GM19324 (cell line): ENCODE measurements around the gene GREB1.

Experiments used
- ATAC-seq: cut with Tn5 transposase; IDR thresholded peaks from one replicate; pipeline ENCODE4 v1.9.1; 2021; ENCODE audit warnings: mild to moderate bottlenecking, moderate library complexity; ENCODE audit not compliant: unreplicated experiment, low FRiP score

GREB1 gene

DNA sequence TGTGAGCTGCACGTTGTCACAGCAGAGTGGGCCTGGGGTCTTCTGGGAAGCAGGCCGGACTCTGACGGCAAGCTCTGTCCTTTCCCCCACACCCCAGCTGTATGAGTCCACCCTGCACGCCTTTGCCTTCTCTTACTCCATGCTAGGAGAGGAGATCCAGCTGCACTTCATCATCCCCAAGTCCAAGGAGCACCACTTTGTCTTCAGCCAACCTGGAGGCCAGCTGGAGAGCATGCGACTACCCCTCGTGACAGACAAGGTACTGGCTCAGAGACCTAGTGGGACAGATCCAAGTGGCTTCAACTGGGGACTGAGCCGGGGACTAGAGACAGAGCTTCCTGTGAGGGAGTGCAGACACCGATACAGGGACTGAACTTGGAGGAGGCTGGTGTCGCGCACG, 96.0 kb downstream of the GREB1 start:
- no peak for ATAC-seq

DNA sequence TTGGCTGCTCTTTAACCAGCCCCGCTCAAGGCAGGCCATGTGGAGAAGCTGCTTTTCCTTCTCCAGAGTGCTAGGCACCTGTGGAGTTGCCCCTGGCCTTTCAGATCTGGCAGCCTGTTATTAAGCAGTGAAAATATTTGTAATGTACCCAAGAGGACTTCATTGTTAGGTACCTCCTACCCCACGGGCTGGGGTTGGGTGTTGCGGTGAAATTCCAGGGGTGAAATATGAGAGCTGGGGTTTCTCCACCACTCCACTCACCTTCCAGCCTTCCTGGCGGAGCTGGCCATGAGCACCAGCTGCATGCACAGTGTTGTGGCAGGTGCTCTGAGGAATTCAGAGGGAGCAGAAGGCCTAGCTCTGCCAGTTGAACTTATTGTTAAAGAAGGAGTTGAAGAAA, 97.0 kb downstream of the GREB1 start:
- no peak for ATAC-seq

DNA sequence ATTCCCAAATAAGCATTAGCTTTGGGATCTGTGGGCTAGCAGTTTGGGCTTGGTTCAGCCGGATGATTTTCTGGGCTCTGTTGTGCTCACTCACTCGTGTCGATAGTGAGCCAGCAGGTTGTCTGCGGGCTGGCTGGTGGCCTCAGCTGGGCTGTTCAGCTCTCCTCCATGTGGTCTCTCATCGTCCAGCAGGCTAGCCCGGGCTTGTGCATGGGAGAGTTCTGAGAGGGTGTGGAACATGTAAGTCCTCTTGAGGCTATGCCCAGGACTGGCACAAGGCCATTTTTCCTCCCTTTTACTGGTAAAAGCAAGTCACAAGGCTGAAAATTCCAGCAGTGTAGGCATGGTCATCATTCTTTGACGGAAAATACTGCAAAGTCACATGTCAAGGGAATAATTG, 97.6 kb downstream of the GREB1 start:
- no peak for ATAC-seq

DNA sequence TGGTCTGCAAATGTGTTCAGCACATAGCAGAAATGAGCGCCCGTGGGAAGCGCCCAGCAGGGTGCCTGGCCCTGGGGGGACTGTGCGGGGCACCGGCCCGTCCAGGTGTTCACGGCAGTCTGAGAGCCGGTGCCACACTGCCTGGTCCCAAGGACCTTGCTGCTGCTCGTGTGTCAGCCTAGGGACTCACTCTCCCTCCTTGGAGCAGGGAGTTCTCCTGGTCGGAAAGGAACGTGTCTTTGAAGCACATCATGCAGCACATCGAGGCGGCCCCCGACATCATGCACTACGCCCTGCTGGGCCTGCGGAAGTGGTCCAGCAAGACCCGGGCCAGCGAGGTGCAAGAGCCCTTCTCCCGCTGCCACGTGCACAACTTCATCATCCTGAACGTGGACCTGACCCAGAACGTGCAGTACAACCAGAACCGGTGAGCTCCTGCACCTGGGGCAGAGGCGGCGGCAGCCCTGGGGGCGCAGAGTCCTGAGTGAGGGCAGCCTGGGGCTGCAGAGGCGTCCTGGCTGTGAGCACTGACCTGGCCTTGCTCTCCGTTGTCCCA, 100.2 kb downstream of the GREB1 start:
- no peak for ATAC-seq

DNA sequence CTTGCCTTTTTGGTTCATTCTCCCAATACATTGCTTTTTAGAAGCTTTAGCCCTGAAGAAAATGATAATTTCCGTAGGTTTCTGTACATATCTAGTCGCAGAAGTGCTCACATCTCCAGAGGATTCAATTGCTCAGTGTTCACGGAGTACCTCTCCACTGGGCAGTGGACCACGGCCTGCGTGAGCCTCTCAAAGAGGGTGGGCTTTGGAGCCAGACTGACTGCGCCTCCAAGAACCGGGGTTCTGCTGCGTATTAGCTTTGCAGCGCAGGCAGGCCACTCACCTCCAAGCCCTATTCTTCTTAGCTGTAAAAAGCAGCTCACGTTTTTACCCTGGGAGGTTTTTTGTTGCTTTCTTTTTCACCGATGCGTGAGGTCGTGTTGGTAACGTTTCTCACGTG, 100.7 kb downstream of the GREB1 start:
- no peak for ATAC-seq

DNA sequence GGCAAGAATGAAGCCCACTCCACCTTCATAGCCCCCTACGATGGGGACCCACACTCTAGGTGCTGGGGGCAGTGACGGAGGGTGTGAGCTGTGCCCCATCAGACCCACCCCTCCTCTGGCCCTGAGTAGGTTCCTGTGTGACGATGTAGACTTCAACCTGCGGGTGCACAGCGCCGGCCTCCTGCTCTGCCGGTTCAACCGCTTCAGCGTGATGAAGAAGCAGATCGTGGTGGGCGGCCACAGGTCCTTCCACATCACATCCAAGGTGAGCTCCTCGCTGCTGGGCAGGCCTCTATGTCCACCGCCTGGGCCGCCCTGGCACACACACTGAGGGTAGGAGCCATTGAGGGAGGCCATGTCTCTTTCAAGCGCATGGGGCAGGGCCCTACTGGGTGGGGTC, 101.3 kb downstream of the GREB1 start:
- ATAC-seq: no peak

DNA sequence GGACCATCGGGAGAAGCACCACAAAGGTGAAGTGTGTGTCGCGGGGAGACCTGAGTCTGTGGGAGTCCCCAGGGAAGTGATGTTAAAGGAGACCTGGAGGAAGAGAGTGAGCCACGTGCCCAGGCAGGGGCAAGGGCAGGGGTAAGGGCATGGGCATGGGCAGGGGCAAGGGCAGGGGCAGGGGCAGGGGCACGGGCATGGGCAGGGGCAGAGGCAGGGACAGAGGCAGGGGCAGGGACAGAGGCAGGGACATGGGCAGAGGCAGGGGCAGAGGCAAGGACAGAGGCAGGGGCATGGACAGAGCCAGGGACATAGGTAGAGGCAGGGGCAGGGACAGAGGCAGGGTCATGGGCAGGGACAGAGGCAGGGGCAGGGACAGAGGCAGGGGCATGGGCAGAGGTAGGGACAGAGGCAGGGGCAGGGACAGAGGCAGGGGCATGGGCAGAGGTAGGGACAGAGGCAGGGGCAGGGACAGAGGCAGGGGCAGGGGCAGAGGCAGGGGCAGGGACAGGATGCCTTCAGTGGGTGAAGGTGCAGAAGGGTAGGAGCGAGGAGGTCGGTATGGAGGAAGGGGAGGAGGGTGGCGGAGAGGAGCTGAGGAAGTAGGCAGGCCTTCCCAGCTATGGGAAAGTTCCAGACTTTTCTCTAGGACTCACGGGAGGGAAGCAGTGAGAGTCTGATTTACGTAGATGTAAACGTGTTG, 102.9 kb downstream of the GREB1 start:
- ATAC-seq: no peak

DNA sequence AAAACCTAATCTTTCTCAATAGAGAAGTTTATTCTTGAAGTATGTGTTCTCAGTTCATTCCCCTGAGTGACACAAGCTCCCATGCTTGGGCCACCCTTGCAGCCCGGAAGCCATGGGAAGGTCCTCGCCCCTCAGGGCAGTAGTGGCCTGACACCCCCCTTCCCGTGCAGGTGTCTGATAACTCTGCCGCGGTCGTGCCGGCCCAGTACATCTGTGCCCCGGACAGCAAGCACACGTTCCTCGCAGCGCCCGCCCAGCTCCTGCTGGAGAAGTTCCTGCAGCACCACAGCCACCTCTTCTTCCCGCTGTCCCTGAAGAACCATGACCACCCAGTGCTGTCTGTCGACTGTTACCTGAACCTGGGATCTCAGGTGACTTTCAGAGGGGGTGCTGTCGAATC, 103.7 kb downstream of the GREB1 start:
- ATAC-seq: no peak

DNA sequence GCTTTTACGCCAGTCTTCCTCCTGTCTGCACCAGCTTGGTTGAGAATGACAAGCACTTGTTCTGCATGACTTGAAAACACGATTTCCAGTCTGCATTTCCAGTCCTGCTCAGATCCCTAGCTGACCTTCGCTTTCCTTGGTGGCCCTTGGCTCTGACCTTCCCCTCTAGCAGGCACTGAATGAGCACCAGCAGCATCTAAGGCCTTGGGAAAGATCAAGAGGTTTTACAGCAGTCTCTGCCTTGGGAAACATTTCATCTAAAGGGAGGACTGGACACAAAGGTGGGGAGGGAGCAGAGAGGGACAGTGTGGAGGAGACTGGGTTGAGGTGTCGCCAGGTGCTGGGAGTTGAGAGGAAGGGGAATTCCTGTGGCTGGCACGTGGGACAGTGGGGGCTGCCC, 105.7 kb downstream of the GREB1 start:
- no peak for ATAC-seq

DNA sequence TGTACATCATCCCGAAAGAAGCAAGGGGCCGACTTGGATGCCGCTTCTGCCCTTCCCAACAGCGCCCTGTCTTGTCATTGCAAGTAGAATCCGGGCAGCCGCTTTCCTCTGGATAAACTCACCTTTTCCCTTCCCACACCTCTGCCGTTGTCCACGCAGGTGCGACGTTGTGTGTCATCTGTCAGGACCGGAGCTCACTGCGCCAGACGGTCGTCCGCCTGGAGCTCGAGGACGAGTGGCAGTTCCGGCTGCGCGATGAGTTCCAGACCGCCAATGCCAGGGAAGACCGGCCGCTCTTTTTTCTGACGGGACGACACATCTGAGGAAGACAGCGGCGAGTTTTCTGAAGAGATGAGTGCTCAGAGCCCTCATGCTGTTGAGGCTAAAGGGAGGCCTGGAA, 106.3 kb downstream of the GREB1 start:
- ATAC-seq: no peak

DNA sequence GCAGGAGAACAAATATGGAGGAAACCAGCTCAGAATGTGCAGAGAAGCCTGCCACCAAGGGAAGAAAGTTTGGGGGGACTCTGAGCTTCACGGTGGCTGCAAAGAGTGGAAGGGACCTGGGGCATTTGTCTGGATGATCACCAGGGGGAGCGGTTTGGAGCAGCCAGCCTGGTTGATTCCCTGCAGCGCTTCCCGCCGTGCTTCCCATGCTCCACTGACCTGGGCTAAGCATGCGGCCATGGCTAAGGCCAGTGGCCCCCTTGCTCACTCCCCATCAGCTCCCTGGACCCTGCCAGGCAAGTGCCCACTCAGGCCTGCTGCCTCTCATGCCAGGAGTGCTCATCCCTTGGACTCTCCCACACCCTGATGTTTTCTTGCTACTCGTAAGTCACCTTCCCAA, 109.1 kb downstream of the GREB1 start:
- ATAC-seq: no peak

DNA sequence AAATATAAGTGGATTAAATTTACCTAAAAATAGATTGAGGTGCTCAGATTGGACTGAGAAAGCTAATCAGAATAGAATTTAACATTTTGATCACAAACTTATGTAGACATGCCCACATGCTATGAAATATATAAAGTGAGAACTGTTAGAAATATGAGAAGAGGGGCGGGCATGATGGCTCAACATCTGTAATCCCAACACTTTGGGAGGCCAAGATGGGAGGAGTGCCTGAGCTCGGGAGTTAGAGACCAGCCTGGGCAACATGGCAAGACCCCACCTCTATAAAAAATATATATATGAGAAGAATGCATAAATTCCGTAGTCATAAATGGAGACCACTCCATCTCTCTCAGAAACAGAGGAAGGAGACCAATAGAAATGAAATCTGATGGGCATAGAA, 110.4 kb downstream of the GREB1 start:
- ATAC-seq: no peak

DNA sequence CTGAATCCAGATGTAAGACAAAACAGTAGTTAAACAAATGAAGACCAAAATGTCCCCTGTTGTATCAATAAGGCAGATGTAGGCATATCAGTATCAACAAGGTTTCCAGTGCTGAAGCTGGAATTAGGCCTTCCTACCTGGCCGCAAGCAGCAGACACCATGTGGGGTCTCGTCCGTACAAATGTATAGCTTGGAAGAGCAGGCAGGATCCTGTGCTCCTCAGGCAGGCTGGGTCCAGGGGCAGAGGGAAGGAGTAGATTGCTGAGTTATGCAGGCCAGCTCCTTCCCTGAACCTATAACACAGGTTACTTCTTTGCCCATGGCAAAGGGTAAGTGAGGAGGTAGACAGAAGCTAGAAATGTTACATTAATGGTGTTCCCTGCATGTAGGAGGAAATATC, 112.7 kb downstream of the GREB1 start:
- ATAC-seq: no peak

DNA sequence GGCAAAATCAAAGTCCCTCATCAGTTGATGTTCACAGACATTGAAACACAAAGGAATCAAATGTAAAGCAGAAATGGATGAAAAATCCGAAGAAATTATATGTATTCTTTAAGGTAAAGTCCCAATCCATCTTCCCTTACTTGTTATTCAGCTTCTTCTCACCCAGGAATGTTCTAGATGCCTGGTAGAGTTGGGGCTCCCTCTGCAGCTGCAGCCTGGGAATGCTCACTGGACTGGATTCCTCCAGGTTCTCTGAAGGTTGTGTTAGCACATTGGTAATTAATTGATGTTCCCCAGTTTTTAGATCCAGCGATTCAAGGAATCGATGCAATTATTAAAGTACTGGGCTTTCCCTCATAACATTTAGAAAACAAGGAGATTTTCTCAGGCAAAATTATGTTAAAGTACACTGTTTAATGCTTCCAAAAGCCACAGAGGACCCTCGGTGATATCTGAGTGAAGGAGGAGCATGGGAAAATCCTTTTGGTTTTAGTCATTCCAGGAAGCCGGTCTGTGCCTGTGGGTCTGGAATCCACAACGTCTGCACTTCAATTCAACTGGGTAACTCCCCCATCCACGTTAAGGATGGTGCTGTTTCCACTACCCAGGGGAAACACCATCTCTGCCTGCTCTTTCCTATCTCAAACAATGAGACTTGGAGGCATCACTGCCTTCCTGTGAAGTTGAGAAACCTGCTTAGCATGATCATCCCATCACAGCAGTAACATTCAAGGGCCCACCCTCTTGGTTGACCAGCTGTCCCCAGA, 114.2 kb downstream of the GREB1 start:
- ATAC-seq: no peak

DNA sequence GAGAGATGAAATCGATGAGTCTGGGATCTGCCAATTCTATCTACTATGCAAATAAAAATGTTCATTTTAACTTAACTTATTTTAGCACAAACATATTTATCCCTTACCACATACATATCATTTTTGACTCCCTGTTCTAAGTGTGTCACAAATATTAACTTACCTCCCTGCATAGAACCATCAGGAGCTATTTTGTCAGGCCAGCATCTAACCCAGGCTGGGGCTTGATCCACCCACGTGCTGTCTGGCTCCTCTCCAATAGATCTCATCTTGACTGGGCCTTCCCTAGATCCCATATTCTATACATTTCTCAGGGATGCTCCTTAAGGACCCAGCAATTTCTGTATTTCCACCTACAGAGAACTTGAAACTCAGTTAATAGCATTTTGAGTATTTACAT, 115.2 kb downstream of the GREB1 start:
- ATAC-seq: no peak

DNA sequence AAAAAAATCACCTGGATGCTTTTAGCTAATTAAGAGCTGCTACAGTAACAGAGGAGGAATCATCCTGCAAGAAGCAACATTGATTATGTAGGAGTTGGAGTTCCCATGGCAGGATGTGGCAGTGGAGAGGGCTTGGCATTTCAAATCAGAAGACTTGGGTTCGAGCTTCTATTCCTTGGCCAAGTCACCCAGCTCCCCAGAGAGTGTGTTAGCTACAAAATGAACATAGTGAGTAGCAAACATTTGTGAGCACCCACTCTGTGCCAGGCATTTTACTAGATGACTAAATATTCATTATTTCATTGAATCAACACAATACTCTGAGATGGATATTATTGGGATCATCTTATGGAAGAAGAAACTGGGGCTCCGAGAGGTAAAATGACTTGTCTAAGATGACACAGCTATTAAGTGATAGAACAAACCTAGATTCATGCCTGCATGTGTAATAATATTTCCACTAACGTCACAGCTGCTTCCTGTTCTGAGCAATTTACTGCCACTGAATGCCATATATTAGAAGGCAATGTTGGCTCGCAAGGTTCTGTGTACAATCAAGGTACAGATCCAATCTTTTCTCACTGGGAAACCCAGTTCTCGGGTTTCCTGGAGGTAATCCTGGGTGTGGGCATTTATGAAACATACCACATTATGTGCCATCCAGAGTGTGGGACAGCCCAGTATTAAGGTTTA, 118.2 kb downstream of the GREB1 start:
- ATAC-seq: no peak

DNA sequence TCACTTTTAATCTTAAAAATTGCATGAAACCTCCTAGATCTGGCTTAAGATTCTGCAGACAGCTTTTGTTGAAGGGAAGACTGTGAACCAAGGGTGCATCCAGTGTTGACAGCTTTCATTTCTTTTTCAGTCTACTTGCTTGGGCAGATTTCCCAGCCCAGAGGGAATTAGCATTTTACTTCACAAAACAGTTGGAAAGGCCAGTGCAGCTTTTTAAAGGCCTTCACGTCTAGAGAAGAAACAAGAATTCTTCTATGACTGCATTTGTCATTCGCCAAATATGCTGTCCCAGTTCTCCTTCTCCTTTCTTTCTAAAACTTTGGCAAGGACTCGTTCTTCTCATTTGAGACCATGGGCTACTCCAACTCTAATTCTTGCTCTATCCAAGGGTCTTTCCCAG, 118.7 kb downstream of the GREB1 start:
- ATAC-seq: no peak

DNA sequence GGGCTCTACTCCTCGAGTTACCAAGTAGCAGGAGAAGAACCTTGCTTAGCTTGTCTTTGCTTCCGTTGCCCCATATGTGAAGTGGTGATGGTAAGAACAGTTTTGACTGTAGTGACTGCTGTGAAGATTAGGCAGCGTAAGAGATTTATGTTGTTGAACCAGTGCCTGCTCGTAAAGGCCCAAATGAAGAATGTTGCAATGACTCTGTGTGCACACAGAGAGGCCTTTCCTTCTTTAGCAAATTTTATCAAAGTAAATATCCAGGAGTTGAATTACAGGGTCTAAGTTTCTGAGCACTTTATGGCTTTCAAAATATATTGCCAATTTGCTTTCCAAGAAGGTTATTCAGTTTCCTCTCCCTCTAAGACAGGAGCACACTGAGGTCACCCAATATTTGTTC, 121.7 kb downstream of the GREB1 start:
- no peak for ATAC-seq

DNA sequence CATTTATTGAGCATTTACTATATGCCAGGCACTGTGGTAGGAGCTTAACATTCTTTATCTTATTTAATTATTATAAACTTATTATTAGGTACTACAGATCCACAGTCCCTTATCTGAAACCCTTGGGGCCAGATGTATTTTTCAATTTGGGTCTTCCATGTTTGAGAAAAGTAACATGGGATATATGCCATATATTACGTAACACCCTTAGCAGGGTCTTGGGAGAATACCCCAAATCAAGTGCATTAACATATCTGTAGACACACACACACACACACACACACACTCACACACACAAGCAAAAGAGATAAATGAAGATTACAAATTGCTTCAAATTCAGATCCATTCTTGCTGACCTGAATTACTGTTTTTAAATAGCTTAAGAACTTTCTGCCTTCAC, 122.4 kb downstream of the GREB1 start:
- ATAC-seq: no peak

DNA sequence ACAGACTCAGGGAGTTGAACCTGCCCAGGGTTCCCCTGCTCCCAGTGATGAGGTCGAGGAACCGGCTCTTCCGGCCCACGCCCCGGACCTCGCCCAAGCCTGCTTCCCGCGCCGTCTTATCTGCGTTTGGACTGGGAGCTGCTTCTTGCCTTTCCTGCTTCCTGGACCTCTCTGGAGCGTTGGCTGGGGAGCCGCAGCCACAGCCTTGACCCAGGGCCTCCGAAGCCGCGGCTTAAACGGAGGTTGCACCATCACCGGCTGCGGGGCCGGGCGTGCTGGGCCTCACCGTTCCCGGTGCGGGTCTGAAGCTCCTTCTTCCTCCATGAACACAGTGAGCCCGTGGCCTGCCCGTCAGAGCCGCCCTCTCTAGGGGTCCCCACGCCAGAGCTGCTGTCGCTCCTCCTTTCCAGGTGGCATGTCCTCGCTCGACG, 122.8 kb downstream of the GREB1 start:
- ATAC-seq: no peak

DNA sequence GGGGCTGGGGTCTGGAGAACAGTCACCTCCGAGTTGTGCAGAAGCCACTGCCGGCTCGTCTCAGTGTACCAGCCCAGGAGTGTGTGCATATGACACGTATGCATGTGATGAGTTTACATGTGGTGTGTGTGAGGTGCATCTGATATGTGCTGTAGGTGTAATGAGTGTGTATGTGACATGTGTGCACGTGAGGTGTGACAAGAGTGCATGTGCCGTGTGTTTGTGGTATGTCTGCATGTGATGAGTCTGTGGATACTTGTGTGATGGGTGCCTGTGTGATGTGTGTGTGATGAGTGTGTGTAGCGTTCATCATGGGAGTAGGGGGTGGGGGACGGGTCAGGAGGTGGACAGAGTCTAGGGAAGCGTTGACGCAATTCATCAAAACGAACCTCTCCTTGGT, 123.3 kb downstream of the GREB1 start:
- no peak for ATAC-seq
